Colonic mucosa (tissue), 4 donors: ENCODE measurements around the gene CNIH2. TPM values are rescaled to one million over a fixed set of nuclear protein-coding genes. Genes with fewer than 3 reads are reported as not detected.

Source experiments
- DNase-seq: peaks from one replicate; pipeline ENCODE4 v3.0.0-alpha.2; 2020
- H3K27ac ChIP-seq: fragments of 200-600 bp; one replicate; pipeline ENCODE4 v1.8.0; 2021
- H3K27me3 ChIP-seq: fragments of 200-600 bp; one replicate; pipeline ENCODE4 v1.8.0; 2021
- H3K36me3 ChIP-seq: fragments of 200-600 bp; one replicate; pipeline ENCODE4 v1.8.0; 2021
- H3K4me1 ChIP-seq: fragments of 200-600 bp; one replicate; pipeline ENCODE4 v1.8.0; 2021; ENCODE audit warnings: mild to moderate bottlenecking
- H3K4me3 ChIP-seq: fragments of 200-600 bp; one replicate; pipeline ENCODE4 v1.8.0; 2021
- H3K9ac ChIP-seq, 2 donors: one replicate each; pipeline ENCODE4 v1.7.0; 2013; ENCODE audit warnings: control low read depth in 2 of 2, low read depth in 2 of 2, low read length in 2 of 2
- H3K9me3 ChIP-seq: fragments of 200-600 bp; one replicate; pipeline ENCODE4 v1.8.0; 2021
- CTCF ChIP-seq: fragments of 200-600 bp; IDR thresholded peaks from one replicate; pipeline ENCODE4 v1.8.0; 2022; ENCODE audit warnings: antibody characterized with exemption, mild to moderate bottlenecking
- intact Hi-C: fragments of 100-400 bp; cut with DNase I; formaldehyde crosslinking; loops from one replicate; pipeline ENCODE4 v1.14.1; 2022
- total RNA-seq, 2 donors: library from RNA; stranded (reverse); fragmentation: NEBNext Ultra II Directional in 1 of 2; extraction: Animal tissue kit (Norgen Biotek cat#: 25700) in 1 of 2; gene quantifications; one replicate each; pipeline ENCODE4 v1.2.1, GENCODE V29; 2021
- donor health status: healthy.
- donor health status: DM: no; HTN: no; CAD: no.
- donor health status: DM: no; HTN: no; CAD: no.

CNIH2 gene
- total RNA-seq, 2 donors from 2014 or later: 0.58 to 0.67 TPM

- H3K27ac ChIP-seq: no peak overlapping the region
- H3K4me1 ChIP-seq: no peaks in the 10 kb centered on the region
- H3K9me3 ChIP-seq: no peaks in the 10 kb centered on the region
- no peak for DNase-seq
- intact Hi-C loops: no loop called here
- H3K9ac ChIP-seq: no peak overlapping the region
- no peak overlapping the region for H3K4me3 ChIP-seq
- H3K27me3 ChIP-seq: no peaks in the 10 kb centered on the region
- no peak for TF ChIP-seq CTCF
- no peaks in the 10 kb centered on the region for H3K36me3 ChIP-seq
These were observed 45.2 kb upstream of the CNIH2 start for GRCh38 chr11:66232769-66233168.

- no peak for TF ChIP-seq CTCF
- no peak overlapping the region for H3K4me3 ChIP-seq
- intact Hi-C loops: no loop called here
- H3K9ac ChIP-seq: no peak overlapping the region
- H3K9me3 ChIP-seq: no peaks in the 10 kb centered on the region
- no peaks in the 10 kb centered on the region for H3K4me1 ChIP-seq
- no peak overlapping the region for H3K27ac ChIP-seq
- H3K27me3 ChIP-seq: no peaks in the 10 kb centered on the region
- no peak for DNase-seq
- no peaks in the 10 kb centered on the region for H3K36me3 ChIP-seq
These were observed 44.7 kb upstream of the CNIH2 start for GRCh38 chr11:66233301-66233700.

GRCh38 chr11:66235141-66235540 is 42.8 kb upstream of the CNIH2 start:
- no peak for TF ChIP-seq CTCF
- H3K4me1 ChIP-seq: no peaks in the 10 kb centered on the region
- DNase-seq: no peak
- intact Hi-C loops: no loop called here
- no peaks in the 10 kb centered on the region for H3K9me3 ChIP-seq
- H3K4me3 ChIP-seq: no peak overlapping the region
- no peak overlapping the region for H3K27ac ChIP-seq
- no peaks in the 10 kb centered on the region for H3K36me3 ChIP-seq
- no peaks in the 10 kb centered on the region for H3K27me3 ChIP-seq
- H3K9ac ChIP-seq: no peak overlapping the region

GRCh38 chr11:66237867-66238266 is 40.1 kb upstream of the CNIH2 start:
- no peak for TF ChIP-seq CTCF
- Histone ChIP-seq H3K9me3 (no peaks in the 10 kb centered on the region), H3K4me1 (no peaks in the 10 kb centered on the region), H3K27ac (no peak overlapping the region), H3K4me3 (no peak overlapping the region), H3K27me3 (no peaks in the 10 kb centered on the region), H3K9ac (no peak overlapping the region), H3K36me3 (no peaks in the 10 kb centered on the region)
- DNase-seq: no peak
- intact Hi-C loops: no loop called here

- Histone ChIP-seq H3K27ac (no peak overlapping the region), H3K4me3 (no peak overlapping the region), H3K4me1 (no peaks in the 10 kb centered on the region), H3K36me3 (no peaks in the 10 kb centered on the region), H3K9me3 (no peaks in the 10 kb centered on the region), H3K9ac (no peak overlapping the region), H3K27me3 (no peaks in the 10 kb centered on the region)
- intact Hi-C loops: no loop called here
- no peak for DNase-seq
- no peak for TF ChIP-seq CTCF
These were observed 39.1 kb upstream of the CNIH2 start for GRCh38 chr11:66238786-66239413.
